ENCODE results near the gene SEMA3G. TPM values are rescaled to one million over a fixed set of nuclear protein-coding genes. Genes with fewer than 3 reads are reported as not detected.

The SEMA3G gene
- total and polyA plus RNA-seq, 2 donors (not counting 1 experiment from before 2014, with no cell fraction given), result 0.02 to 0.17 TPM

DNA sequence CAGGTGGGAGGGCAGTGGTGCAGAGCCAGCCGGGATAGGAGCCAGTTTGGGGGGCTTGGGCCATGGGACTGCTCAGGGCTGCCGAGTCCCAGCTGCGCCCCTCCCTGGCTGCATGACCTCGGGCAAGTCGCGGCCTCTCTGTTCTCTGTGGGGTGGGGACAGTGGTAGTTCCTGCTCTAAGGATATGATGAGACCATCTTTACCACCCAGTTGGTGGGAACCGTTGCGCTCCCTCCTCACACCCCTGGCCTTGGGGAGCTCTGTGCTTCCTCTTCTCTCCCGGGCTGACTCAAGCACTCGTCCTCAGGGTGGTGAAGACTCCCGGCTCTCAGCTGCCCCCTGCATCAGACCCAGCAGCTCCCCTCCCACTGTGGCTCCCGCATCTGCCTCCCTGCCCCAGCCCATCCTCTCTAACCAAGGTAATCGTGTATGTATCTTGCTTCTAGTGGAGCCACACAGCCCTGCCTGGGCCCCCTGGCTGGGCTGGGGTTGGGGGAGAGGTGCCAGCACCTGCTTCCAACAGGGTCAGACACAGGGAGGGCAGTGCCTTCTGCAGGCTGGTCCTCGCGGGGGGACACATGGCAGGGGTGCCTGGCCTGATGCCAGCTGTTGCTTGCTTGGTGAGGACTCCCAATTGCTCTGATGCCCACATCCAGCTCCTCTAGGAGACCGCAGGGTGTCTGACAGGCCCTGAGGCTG is 35.1 kb upstream of the SEMA3G start:
- Histone ChIP-seq H3K27me3 (ENCODE audit: control insufficient read depth, insufficient read depth, low read length) (no peaks in the 10 kb centered on the region), H3K9ac (ENCODE audit: insufficient read depth, low read length) (no peak overlapping the region), H2AFZ (ENCODE audit: low read length) (no peak overlapping the region), H3K4me3 (replicated peaks in 1 of 4; ENCODE audit: control extremely low read depth in 1 of 4, insufficient read depth in 1 of 4, low read depth in 3 of 4, low read length in 4 of 4) (no peak overlapping the region), H3K36me3 (ENCODE audit: control insufficient read depth, insufficient read depth, low read length) (peaks cover 38% of the 10 kb centered on the region), H4K20me1 (ENCODE audit: control insufficient read depth, extremely low read depth, insufficient read depth, low read length) (no peaks in the 10 kb centered on the region), H3K4me2 (ENCODE audit: extremely low read depth, insufficient read depth, low read length) (no peak overlapping the region), H3K9me3 (ENCODE audit: control insufficient read depth, insufficient read depth, low read depth, low read length) (no peaks in the 10 kb centered on the region), H3K79me2 (ENCODE audit: control insufficient read depth, insufficient read depth, low read length) (no peaks in the 10 kb centered on the region), H3K27ac (ENCODE audit: insufficient read depth, low read length) (no peak overlapping the region), H3K4me1 (ENCODE audit: control insufficient read depth, extremely low read depth, insufficient read depth, low read length) (peaks cover 17% of the 10 kb centered on the region)
- TF ChIP-seq EZH2 (IDR thresholded peaks at IDR 0.05; ENCODE audit: low read length, missing control alignments) (no peak), CTCF (conservative IDR thresholded peaks at IDR 0.05 in 1 of 2, IDR thresholded peaks at IDR 0.05 in 1 of 2; ENCODE audit: low read depth in 1 of 2, low read length in 2 of 2) (no peak)
- DNase-seq (ENCODE audit: low read depth in 2 of 2), result no peak

DNA sequence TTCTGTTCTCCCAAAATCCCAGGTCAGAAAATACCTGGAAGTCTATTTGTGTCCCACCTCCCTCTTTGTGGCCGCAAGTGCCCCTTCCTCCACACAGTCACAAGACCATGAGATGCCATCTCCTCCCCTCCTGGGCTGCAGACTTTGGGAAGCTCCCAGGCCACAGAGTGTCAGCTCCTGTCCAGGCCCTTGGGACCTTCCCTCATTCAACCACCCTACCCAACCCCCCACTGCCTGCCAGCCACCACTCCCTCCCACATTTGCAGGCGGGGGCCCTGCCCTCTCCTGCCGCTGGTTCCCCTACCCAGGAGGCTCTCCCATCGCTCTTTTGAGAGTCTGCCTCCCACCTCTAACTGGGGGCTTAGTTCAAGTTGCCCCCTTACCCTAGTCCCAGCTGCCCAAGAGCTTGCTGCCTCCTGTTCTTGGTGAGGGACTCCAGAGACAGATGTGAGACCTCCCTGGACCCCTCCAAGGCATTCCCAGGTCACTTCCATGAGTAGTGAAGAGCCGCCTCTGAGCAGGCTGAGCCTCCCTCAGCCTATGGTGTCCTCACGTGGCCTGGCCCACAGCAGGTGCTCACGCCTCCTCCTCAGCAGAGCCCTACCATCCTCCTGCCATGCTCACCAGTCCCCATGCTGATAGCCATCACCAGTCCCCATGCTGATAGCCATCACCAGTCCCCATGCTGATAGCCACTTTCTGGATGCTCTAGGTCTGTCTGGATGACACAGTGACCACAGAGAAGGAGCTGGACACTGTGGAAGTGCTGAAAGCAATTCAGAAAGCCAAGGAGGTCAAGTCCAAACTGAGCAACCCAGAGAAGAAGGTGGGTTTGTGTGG is 34.4 kb upstream of the SEMA3G start:
- Histone ChIP-seq H3K79me2 (ENCODE audit: control insufficient read depth, insufficient read depth, low read length) (no peaks in the 10 kb centered on the region), H4K20me1 (ENCODE audit: control insufficient read depth, extremely low read depth, insufficient read depth, low read length) (no peaks in the 10 kb centered on the region), H3K9me3 (ENCODE audit: control insufficient read depth, insufficient read depth, low read depth, low read length) (no peaks in the 10 kb centered on the region), H3K4me3 (replicated peaks in 1 of 4; ENCODE audit: control extremely low read depth in 1 of 4, insufficient read depth in 1 of 4, low read depth in 3 of 4, low read length in 4 of 4) (no peak overlapping the region), H3K27me3 (ENCODE audit: control insufficient read depth, insufficient read depth, low read length) (no peaks in the 10 kb centered on the region), H3K9ac (ENCODE audit: insufficient read depth, low read length) (no peak overlapping the region), H2AFZ (ENCODE audit: low read length) (no peak overlapping the region), H3K36me3 (ENCODE audit: control insufficient read depth, insufficient read depth, low read length) (peaks cover 34% of the 10 kb centered on the region), H3K4me1 (ENCODE audit: control insufficient read depth, extremely low read depth, insufficient read depth, low read length) (peaks cover 12% of the 10 kb centered on the region), H3K4me2 (ENCODE audit: extremely low read depth, insufficient read depth, low read length) (no peak overlapping the region), H3K27ac (ENCODE audit: insufficient read depth, low read length) (no peak overlapping the region)
- DNase-seq (ENCODE audit: low read depth in 2 of 2), result no peak
- TF ChIP-seq CTCF (conservative IDR thresholded peaks at IDR 0.05 in 1 of 2, IDR thresholded peaks at IDR 0.05 in 1 of 2; ENCODE audit: low read depth in 1 of 2, low read length in 2 of 2) (no peak), EZH2 (IDR thresholded peaks at IDR 0.05; ENCODE audit: low read length, missing control alignments) (no peak)

- Histone ChIP-seq H2AFZ (ENCODE audit: low read length) (no peak overlapping the region), H3K79me2 (ENCODE audit: control insufficient read depth, insufficient read depth, low read length) (no peaks in the 10 kb centered on the region), H3K27ac (ENCODE audit: insufficient read depth, low read length) (no peak overlapping the region), H4K20me1 (ENCODE audit: control insufficient read depth, extremely low read depth, insufficient read depth, low read length) (no peaks in the 10 kb centered on the region), H3K4me3 (replicated peaks in 1 of 4; ENCODE audit: control extremely low read depth in 1 of 4, insufficient read depth in 1 of 4, low read depth in 3 of 4, low read length in 4 of 4) (no peak overlapping the region), H3K27me3 (ENCODE audit: control insufficient read depth, insufficient read depth, low read length) (no peaks in the 10 kb centered on the region), H3K9ac (ENCODE audit: insufficient read depth, low read length) (no peak overlapping the region), H3K9me3 (ENCODE audit: control insufficient read depth, insufficient read depth, low read depth, low read length) (no peaks in the 10 kb centered on the region), H3K4me2 (ENCODE audit: extremely low read depth, insufficient read depth, low read length) (no peak overlapping the region), H3K36me3 (ENCODE audit: control insufficient read depth, insufficient read depth, low read length) (peaks cover 43% of the 10 kb centered on the region), H3K4me1 (ENCODE audit: control insufficient read depth, extremely low read depth, insufficient read depth, low read length) (peaks cover 2% of the 10 kb centered on the region)
- DNase-seq (ENCODE audit: low read depth in 2 of 2), result no peak
- TF ChIP-seq CTCF (conservative IDR thresholded peaks at IDR 0.05 in 1 of 2, IDR thresholded peaks at IDR 0.05 in 1 of 2; ENCODE audit: low read depth in 1 of 2, low read length in 2 of 2) (no peak), EZH2 (IDR thresholded peaks at IDR 0.05; ENCODE audit: low read length, missing control alignments) (no peak)
Measured at GRCh38 chr3:52477796-52478095, 32.8 kb upstream of the SEMA3G start.
